Gastroesophageal sphincter (tissue), 3 donors: ENCODE results near the gene ARHGEF4.

Source experiments
- EP300 ChIP-seq: sonication (generic); formaldehyde crosslinking; IDR thresholded peaks from one replicate; pipeline ENCODE4 v1.6.1; 2017; ENCODE audit warnings: antibody characterized with exemption, mild to moderate bottlenecking
- POLR2A ChIP-seq, 2 donors: fragments of 450-650 bp; IDR thresholded peaks; one replicate each; pipeline ENCODE4 v1.6.1; 2017; ENCODE audit warnings: antibody characterized with exemption in 2 of 2, mild to moderate bottlenecking in 2 of 2, moderate library complexity in 1 of 2
- POLR2AphosphoS5 ChIP-seq: sonication (generic); formaldehyde crosslinking; IDR thresholded peaks from one replicate; pipeline ENCODE4 v1.6.1; 2017; ENCODE audit warnings: antibody characterized with exemption
- TF ChIP-seq, protein P1 (sequence below), 4 experiments: fragments of 200-600 bp in 2 of 4; fragments of 450-650 bp in 2 of 4; sonication (generic) in 1 of 4; IDR thresholded peaks; one replicate each; pipeline ENCODE4 v1.5.1; 2017 to 2019; ENCODE audit warnings: antibody characterized with exemption in 4 of 4, mild to moderate bottlenecking in 2 of 4, moderate library complexity in 2 of 4

DNA sequence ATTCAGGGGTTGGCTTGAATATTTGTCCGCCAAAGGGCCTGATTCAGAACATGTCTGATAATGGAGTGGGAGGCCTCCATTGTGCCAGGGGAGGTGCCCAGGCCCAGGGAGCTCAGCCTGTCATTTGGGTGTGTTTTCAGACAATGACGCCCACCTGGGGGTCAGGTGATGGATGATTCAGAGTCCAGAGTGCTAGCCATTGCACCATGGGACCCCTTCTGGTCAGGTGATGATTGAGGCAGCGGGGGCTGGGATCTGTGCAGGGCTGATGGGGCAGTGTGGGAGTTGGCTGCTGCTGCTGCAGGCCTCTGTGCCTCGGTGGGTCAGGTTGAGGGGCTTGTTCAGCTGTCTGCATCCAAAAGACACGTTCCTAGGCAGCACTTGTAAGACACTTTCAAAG, 8.3 kb upstream of the ARHGEF4 start:
- TF ChIP-seq, protein P1, sequence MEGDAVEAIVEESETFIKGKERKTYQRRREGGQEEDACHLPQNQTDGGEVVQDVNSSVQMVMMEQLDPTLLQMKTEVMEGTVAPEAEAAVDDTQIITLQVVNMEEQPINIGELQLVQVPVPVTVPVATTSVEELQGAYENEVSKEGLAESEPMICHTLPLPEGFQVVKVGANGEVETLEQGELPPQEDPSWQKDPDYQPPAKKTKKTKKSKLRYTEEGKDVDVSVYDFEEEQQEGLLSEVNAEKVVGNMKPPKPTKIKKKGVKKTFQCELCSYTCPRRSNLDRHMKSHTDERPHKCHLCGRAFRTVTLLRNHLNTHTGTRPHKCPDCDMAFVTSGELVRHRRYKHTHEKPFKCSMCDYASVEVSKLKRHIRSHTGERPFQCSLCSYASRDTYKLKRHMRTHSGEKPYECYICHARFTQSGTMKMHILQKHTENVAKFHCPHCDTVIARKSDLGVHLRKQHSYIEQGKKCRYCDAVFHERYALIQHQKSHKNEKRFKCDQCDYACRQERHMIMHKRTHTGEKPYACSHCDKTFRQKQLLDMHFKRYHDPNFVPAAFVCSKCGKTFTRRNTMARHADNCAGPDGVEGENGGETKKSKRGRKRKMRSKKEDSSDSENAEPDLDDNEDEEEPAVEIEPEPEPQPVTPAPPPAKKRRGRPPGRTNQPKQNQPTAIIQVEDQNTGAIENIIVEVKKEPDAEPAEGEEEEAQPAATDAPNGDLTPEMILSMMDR (IDR thresholded peaks at IDR 0.05): no peak
- TF ChIP-seq POLR2A (IDR thresholded peaks at IDR 0.05) (no peak), EP300 (no peak), POLR2AphosphoS5 (no peak)
